NB4 (cell line): ENCODE measurements around the gene TMEM38B.

Experiments used
- DNase-seq: peaks from one replicate; pipeline ENCODE4 v3.0.0; 2010; ENCODE audit warnings: low read depth
- H3K4me3 ChIP-seq: one replicate; pipeline ENCODE4 v1.5.1; 2011; ENCODE audit warnings: mild to moderate bottlenecking, low read depth, low read length, moderate library complexity
- MYC ChIP-seq: IDR thresholded peaks from 2 replicates; pipeline ENCODE4 v1.6.1; 2011; ENCODE audit warnings: low read depth, low read length
- POLR2A ChIP-seq: IDR thresholded peaks from 2 replicates; pipeline ENCODE4 v1.6.1; 2011; ENCODE audit warnings: mild to moderate bottlenecking; ENCODE audit not compliant: insufficient read length; ENCODE audit errors: extremely low read depth
- TF ChIP-seq, protein P1 (sequence below): IDR thresholded peaks from one replicate; pipeline ENCODE4 v1.5.1; 2012; ENCODE audit warnings: low read depth, low read length
- TF ChIP-seq, protein P2 (sequence below): IDR thresholded peaks from 2 replicates; pipeline ENCODE4 v1.6.1; 2011; ENCODE audit warnings: low read depth, low read length

TMEM38B gene

DNA sequence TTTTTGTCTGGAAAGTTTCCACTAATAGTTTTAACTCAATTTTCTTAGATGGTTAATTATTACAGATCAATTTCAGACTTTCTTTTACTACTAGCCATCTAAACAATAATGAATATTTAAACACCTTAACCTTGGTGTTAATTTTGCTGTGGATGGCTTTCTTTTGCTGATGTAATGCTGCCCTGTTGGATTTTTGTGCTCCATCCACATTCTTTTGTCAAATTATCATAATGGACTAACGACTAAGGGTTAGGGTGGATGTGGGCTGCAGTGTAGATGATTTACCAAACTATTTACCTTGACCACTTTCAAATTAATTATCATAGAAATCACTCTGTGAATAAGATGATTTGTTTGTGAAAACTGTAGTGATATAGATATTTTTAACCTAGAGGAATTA is 15.6 kb upstream of the TMEM38B start:
- TF ChIP-seq, protein P1, sequence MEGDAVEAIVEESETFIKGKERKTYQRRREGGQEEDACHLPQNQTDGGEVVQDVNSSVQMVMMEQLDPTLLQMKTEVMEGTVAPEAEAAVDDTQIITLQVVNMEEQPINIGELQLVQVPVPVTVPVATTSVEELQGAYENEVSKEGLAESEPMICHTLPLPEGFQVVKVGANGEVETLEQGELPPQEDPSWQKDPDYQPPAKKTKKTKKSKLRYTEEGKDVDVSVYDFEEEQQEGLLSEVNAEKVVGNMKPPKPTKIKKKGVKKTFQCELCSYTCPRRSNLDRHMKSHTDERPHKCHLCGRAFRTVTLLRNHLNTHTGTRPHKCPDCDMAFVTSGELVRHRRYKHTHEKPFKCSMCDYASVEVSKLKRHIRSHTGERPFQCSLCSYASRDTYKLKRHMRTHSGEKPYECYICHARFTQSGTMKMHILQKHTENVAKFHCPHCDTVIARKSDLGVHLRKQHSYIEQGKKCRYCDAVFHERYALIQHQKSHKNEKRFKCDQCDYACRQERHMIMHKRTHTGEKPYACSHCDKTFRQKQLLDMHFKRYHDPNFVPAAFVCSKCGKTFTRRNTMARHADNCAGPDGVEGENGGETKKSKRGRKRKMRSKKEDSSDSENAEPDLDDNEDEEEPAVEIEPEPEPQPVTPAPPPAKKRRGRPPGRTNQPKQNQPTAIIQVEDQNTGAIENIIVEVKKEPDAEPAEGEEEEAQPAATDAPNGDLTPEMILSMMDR = no peak
- no peak for TF ChIP-seq MYC
- TF ChIP-seq, protein P2, sequence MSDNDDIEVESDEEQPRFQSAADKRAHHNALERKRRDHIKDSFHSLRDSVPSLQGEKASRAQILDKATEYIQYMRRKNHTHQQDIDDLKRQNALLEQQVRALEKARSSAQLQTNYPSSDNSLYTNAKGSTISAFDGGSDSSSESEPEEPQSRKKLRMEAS = no peak
- TF ChIP-seq POLR2A = no peak
- no peak for DNase-seq
- H3K4me3 ChIP-seq = no peak overlapping the region

DNA sequence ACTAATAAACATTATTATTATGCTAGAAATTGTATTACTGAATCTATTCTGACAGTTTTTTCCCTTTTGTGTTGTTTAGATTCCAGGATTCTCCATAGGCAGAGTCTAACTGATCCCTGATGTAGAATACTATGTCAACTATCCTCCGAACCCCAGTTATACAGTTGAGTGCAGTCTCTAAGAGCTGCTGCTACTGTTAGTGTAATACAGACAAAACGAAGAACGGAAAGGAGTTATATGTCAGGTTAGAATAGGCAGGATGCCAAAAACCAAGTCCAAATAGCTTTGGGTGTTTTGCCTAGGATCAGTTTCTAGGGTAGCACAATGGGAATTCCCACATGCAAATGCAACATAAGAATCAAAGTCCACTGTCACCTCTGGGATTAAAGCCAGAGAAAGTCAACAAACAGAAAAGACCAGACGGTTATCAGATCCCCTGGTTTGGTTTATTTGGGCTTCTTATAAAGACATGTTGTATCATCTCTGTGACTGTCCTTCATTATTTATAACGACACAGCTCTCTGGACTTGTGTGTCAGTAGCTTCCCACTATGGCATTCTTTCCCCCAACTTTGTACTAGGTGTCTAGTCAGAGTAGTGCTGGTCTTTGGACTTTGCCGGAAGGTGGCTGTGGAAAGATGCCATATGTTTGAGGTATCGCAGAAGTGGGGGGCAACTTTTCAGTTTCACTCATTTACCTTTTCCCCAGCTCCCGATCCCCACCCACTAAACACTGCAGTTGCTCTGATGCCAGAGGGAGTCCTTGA is 14.9 kb upstream of the TMEM38B start:
- TF ChIP-seq MYC = no peak
- TF ChIP-seq, protein P2 = no peak
- TF ChIP-seq POLR2A = no peak
- TF ChIP-seq, protein P1 = no peak
- DNase-seq = no peak
- no peak overlapping the region for H3K4me3 ChIP-seq

DNA sequence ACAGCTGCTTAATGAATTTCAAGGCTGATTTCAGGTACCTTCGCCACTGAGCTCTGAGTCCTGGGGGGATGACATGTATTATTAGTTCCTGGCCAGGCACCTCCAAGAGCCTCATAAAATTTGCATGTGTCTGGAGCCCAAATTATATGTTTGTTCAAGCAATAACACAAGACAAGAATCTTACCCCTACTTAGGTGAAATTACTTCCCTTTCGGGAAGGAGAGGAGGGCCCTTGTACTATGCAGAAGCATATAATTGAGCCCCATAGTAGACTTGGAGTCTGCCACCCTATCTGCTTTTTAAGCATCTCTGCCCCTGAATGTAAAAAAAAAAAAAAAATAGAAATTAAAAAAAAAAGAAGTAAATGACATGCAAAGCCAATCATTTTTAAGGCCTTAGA is 13.0 kb upstream of the TMEM38B start:
- no peak overlapping the region for H3K4me3 ChIP-seq
- TF ChIP-seq POLR2A (no peak), MYC (no peak)
- TF ChIP-seq, protein P2 = no peak
- TF ChIP-seq, protein P1 = no peak
- DNase-seq = no peak

DNA sequence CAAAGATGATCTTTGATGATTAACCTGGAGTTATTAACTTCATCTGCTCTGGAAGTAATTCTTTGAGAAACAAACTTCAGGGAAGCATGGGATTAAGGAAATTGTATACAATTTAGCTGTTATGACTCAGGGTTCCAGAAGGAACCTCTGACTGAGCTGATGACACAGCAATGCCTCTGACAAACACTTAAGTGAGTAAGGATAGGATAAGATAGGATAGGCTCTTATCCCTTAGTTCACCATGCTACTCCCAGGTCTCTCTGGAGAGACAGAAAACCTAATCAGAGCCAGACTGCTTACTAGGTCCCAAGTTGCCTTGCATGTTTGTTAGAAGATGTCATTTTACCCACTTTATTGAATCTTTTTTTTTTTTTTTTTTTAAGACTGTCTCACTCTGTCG is 12.6 kb upstream of the TMEM38B start:
- TF ChIP-seq POLR2A (no peak), MYC (no peak)
- TF ChIP-seq, protein P1 = no peak
- TF ChIP-seq, protein P2 = no peak
- no peak overlapping the region for H3K4me3 ChIP-seq
- no peak for DNase-seq

DNA sequence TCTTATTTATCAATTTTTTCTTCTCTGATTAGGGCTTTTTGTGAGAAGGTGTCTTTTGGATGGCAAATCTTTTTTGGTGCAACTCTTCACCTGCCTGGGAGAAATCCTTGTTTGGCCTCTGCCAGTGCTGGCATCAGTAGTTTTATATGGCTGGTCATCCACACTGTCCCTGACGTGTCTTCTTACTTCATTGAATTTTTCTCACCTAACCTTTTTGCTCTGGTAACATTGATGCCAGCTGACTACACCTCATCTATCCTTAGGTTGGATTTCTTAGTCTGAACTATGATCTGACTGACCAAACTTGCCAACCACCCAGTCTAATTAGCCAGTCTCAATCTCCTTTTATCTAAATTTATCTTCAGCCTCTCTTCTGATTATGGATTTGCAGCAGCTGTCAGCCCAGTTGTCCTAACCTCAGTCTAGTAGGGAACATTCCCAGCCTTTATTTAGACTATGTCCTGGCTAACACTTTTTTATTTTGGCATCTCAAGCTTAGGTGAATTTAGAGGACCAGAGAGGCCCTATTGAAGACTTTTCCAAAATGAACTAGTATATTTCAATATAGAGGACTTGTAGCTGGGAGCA is 10.6 kb upstream of the TMEM38B start:
- TF ChIP-seq, protein P2 = no peak
- TF ChIP-seq, protein P1 = no peak
- TF ChIP-seq POLR2A = no peak
- TF ChIP-seq MYC = no peak
- no peak overlapping the region for H3K4me3 ChIP-seq
- DNase-seq = no peak
